Measurements from ENCODE around the gene LRRC7.

LRRC7 gene

GRCh38 chr1:69985901-69986439, 418.2 kb downstream of the LRRC7 start:
- no peak overlapping the region for H3K27ac ChIP-seq

DNA sequence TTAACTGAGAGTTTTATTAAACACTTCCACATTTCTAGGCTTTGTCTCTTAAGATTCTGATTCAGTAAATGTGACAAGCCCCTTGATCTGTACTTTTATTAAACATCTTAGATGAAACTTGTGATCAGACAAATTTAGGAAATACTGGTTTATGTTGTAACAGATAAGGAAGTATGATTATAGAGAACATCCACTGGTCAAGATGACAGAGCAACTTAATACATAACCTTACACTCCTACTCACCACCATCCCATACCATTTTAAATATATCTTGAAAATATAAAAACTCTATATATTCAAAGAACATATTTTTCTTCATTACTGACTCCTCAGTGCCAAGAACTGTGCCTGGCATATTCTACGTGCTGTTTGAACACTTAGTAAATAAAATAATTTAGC, 420.2 kb downstream of the LRRC7 start:
- TF ChIP-seq, protein P1, sequence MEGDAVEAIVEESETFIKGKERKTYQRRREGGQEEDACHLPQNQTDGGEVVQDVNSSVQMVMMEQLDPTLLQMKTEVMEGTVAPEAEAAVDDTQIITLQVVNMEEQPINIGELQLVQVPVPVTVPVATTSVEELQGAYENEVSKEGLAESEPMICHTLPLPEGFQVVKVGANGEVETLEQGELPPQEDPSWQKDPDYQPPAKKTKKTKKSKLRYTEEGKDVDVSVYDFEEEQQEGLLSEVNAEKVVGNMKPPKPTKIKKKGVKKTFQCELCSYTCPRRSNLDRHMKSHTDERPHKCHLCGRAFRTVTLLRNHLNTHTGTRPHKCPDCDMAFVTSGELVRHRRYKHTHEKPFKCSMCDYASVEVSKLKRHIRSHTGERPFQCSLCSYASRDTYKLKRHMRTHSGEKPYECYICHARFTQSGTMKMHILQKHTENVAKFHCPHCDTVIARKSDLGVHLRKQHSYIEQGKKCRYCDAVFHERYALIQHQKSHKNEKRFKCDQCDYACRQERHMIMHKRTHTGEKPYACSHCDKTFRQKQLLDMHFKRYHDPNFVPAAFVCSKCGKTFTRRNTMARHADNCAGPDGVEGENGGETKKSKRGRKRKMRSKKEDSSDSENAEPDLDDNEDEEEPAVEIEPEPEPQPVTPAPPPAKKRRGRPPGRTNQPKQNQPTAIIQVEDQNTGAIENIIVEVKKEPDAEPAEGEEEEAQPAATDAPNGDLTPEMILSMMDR (conservative IDR thresholded peaks at IDR 0.05): no peak

More at GRCh38 chr1:69985901-69986439, 418.2 kb downstream of the LRRC7 start:
- TF ChIP-seq, protein P1 (conservative IDR thresholded peaks at IDR 0.05): no peak

GRCh38 chr1:69991644-69992043, 423.9 kb downstream of the LRRC7 start:
- no peak overlapping the region for H3K27ac ChIP-seq
- TF ChIP-seq, protein P1 (conservative IDR thresholded peaks at IDR 0.05): no peak

More for the DNA sequence above, 420.2 kb downstream of the LRRC7 start:
- H3K27ac ChIP-seq: no peak overlapping the region

GRCh38 chr1:69992594-69992993, 424.9 kb downstream of the LRRC7 start:
- H3K27ac ChIP-seq: no peak overlapping the region
- TF ChIP-seq, protein P1 (conservative IDR thresholded peaks at IDR 0.05): no peak

GRCh38 chr1:69993810-69994209, 426.1 kb downstream of the LRRC7 start:
- TF ChIP-seq, protein P1 (conservative IDR thresholded peaks at IDR 0.05): no peak
- no peak overlapping the region for H3K27ac ChIP-seq

DNA sequence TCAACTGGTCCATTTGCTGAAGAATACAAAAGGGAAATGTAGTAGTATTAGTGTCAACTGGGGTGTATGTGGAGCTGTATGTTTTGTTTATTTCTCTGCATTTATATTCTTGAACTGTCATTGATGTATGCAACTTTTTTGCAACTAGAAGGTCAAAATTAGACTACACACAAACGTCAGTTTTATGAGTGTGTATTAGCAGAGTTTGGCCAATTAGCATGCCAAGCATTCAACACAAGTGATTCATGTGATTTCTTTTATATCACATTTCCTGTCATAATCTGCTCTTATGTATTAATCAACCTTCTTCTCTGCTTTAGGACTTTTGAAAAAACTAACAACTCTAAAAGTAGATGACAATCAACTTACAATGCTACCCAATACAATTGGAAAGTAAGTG, 426.5 kb downstream of the LRRC7 start:
- H3K27ac ChIP-seq: no peak overlapping the region
- TF ChIP-seq, protein P1 (conservative IDR thresholded peaks at IDR 0.05): no peak

GRCh38 chr1:69998847-69999246, 431.1 kb downstream of the LRRC7 start:
- TF ChIP-seq, protein P1 (conservative IDR thresholded peaks at IDR 0.05): no peak
- no peak overlapping the region for H3K27ac ChIP-seq
